Gastrocnemius medialis (tissue), 4 donors: ENCODE data around the gene SLC2A4. TPM values are rescaled to one million over a fixed set of nuclear protein-coding genes. Genes with fewer than 3 reads are reported as not detected.

ENCODE experiments used
- ATAC-seq, 2 donors: fragments of 150-250 bp; one replicate each; pipeline ENCODE4 v1.9.1; 2016
- DNase-seq, 2 donors: peaks; one replicate each; pipeline ENCODE4 v3.0.0-alpha.2; 2019
- H3K27ac ChIP-seq, 4 donors: fragments of 200-600 bp; sonication (generic); 1 replicate in 1 of 4; 2 replicates in 3 of 4; pipeline ENCODE4 v1.5.1; 2016 to 2018; ENCODE audit warnings: mild to moderate bottlenecking in 2 of 4, moderate library complexity in 1 of 4
- H3K27me3 ChIP-seq, 3 donors: fragments of 200-600 bp; sonication (generic) in 2 of 3; 1 replicate in 1 of 3; 2 replicates in 2 of 3; pipeline versions ENCODE4 v1.5.1 to v1.6.0; 2016 to 2019; ENCODE audit warnings: mild to moderate bottlenecking in 1 of 3, moderate library complexity in 1 of 3
- H3K36me3 ChIP-seq, 2 donors: fragments of 200-600 bp; sonication (generic) in 1 of 2; one replicate each; pipeline ENCODE4 v1.5.1; 2017 to 2018
- H3K4me1 ChIP-seq, 2 donors: fragments of 200-600 bp; sonication (generic) in 1 of 2; one replicate each; pipeline ENCODE4 v1.5.1; 2016 to 2017; ENCODE audit warnings: mild to moderate bottlenecking in 2 of 2
- H3K4me3 ChIP-seq, 4 donors: fragments of 200-600 bp; sonication (generic) in 3 of 4; 1 replicate in 1 of 4; 2 replicates in 3 of 4; pipeline ENCODE4 v1.5.1; 2016 to 2019; ENCODE audit warnings: mild to moderate bottlenecking in 2 of 4
- H3K9me3 ChIP-seq, 3 donors: fragments of 200-600 bp; sonication (generic) in 2 of 3; 1 replicate in 1 of 3; 2 replicates in 2 of 3; pipeline ENCODE4 v1.5.1; 2016 to 2019
- POLR2A ChIP-seq, 2 donors: fragments of 450-650 bp; IDR thresholded peaks; one replicate each; pipeline ENCODE4 v1.6.1; 2017; ENCODE audit warnings: antibody characterized with exemption in 2 of 2, mild to moderate bottlenecking in 2 of 2, moderate library complexity in 2 of 2
- in situ Hi-C, 4 donors: fragments of 200-750 bp; cut with MboI; loops; one replicate each; pipeline versions ENCODE4 v1.15.0 to v1.8.0; 2017; ENCODE audit warnings: low sequenced_read_pairs in 4 of 4
- intact Hi-C: fragments of 100-400 bp; cut with DNase I; formaldehyde crosslinking; loops from one replicate; pipeline ENCODE4 v1.15.1; 2023; ENCODE audit warnings: low total_unique reads
- total RNA-seq, 4 donors: library from RNA; depleted of rRNA; stranded (reverse); fragments of >200 nt; gene quantifications; one replicate each; pipeline versions ENCODE4 v1.1.0 to v1.2.3, GENCODE V29; 2016
- TF ChIP-seq, protein P1 (sequence below), 5 experiments: fragments of 450-650 bp in 3 of 5; fragments of 200-600 bp in 2 of 5; sonication (generic) in 2 of 5; IDR thresholded peaks in 4 of 5; conservative IDR thresholded peaks in 1 of 5; 1 replicate in 4 of 5; 2 replicates in 1 of 5; pipeline ENCODE4 v1.5.1; 2016 to 2019; ENCODE audit warnings: antibody characterized with exemption in 5 of 5, mild to moderate bottlenecking in 3 of 5, moderate library complexity in 3 of 5

SLC2A4 gene
- total RNA-seq, 4 donors from 2014 or later: 148 to 310 (median 227) TPM

DNA sequence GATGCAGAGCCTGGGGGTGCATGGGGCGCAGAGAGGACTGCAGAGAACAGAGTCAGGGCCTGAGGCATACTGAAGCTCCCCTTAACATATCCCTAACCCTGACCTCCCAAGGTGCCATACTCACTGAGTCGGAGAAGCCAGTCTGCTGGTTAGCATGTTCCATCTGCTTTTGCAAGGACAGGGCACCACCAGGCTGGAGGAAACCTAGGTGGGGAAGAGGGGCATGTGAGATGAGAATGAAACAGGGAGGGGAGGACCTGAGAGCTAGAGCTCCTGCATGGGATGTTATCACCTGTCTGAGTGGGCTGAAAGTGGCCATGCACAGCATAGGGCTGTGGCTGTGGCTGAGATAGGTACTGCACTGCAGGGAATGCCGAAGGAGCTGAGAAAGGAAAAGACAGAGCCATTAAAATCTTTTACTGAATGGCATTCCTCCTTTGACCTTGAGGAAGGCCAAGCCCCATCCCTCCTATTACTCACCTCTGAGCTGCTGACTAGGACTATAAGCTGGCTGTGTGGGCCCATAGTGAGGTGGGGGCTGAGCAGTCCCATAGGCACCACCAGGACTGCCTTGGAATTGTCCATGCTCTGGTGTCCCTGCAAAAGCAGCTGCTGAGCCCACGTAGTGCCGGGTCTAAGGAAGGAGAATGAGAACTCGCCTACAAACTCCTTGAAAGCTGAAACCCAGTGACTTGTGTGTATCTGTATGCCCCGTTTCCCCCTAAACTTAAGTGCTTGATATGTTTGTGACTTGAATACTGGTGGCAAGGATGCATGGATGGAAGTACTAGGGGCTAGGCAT is 31.8 kb downstream of the SLC2A4 start:
- DNase-seq (no peak), ATAC-seq (no peak)
- no peaks in the 10 kb centered on the region for H3K27me3 ChIP-seq
- no peak for TF ChIP-seq POLR2A (IDR thresholded peaks at IDR 0.05)
- TF ChIP-seq, protein P1, sequence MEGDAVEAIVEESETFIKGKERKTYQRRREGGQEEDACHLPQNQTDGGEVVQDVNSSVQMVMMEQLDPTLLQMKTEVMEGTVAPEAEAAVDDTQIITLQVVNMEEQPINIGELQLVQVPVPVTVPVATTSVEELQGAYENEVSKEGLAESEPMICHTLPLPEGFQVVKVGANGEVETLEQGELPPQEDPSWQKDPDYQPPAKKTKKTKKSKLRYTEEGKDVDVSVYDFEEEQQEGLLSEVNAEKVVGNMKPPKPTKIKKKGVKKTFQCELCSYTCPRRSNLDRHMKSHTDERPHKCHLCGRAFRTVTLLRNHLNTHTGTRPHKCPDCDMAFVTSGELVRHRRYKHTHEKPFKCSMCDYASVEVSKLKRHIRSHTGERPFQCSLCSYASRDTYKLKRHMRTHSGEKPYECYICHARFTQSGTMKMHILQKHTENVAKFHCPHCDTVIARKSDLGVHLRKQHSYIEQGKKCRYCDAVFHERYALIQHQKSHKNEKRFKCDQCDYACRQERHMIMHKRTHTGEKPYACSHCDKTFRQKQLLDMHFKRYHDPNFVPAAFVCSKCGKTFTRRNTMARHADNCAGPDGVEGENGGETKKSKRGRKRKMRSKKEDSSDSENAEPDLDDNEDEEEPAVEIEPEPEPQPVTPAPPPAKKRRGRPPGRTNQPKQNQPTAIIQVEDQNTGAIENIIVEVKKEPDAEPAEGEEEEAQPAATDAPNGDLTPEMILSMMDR (IDR thresholded peaks at IDR 0.05 in 4 of 5, conservative IDR thresholded peaks at IDR 0.05 in 1 of 5): no peak
- intact Hi-C loops (no loop called here), in situ Hi-C loops (no loop called here)
- H3K36me3 ChIP-seq: peaks cover 4 to 62% of the 10 kb centered on the region in 2 donors
- H3K9me3 ChIP-seq: no peaks in the 10 kb centered on the region
- H3K27ac ChIP-seq: peak overlapping the region in 3 of 4 donors; percentile 93 to 97 (median 93)
- no peak overlapping the region for H3K4me3 ChIP-seq
- H3K4me1 ChIP-seq: peaks cover 55 to 57% of the 10 kb centered on the region in 2 donors

GRCh38 chr17:7313890-7314718 is 32.6 kb downstream of the SLC2A4 start:
- peaks cover 55 to 56% of the 10 kb centered on the region in 2 donors for H3K4me1 ChIP-seq
- in situ Hi-C loops: no loop called here
- H3K9me3 ChIP-seq: no peaks in the 10 kb centered on the region
- DNase-seq (no peak), ATAC-seq (no peak)
- peaks cover 4 to 70% of the 10 kb centered on the region in 2 donors for H3K36me3 ChIP-seq
- H3K4me3 ChIP-seq: peak overlapping the region; percentile 86 to 98 (median 92)
- TF ChIP-seq, protein P1 (IDR thresholded peaks at IDR 0.05 in 4 of 5, conservative IDR thresholded peaks at IDR 0.05 in 1 of 5): no peak
- TF ChIP-seq POLR2A (IDR thresholded peaks at IDR 0.05): no peak
- H3K27ac ChIP-seq: peak overlapping the region; percentile 92 to 97 (median 93)
- intact Hi-C loops: no loop called here
- no peaks in the 10 kb centered on the region for H3K27me3 ChIP-seq

- Histone ChIP-seq H3K9me3 (no peaks in the 10 kb centered on the region), H3K4me1 (peaks cover 46 to 48% of the 10 kb centered on the region in 2 donors), H3K27ac (peak within 1 kb of the TSS; percentile 92 to 97 (median 93)), H3K4me3 (peak within 1 kb of the TSS; percentile 86 to 98 (median 92)), H3K36me3 (peaks cover 2 to 67% of the 10 kb centered on the region in 2 donors), H3K27me3 (no peaks in the 10 kb centered on the region)
- DNase-seq: peak; percentile 86 to 90
- in situ Hi-C loops: no loop called here
- peak; percentile 83 to 87 for ATAC-seq
- intact Hi-C loops: no loop called here
- TF ChIP-seq, protein P1 (IDR thresholded peaks at IDR 0.05 in 4 of 5, conservative IDR thresholded peaks at IDR 0.05 in 1 of 5): peak in 1 of 5 experiments; percentile 16
- peak; percentile 83 to 89 for TF ChIP-seq POLR2A (IDR thresholded peaks at IDR 0.05)
These were observed 33.4 kb downstream of the SLC2A4 start, which contains the start of gene GPS2 for GRCh38 chr17:7314719-7315569. GPS2 (minus strand) TSS chr17:7315360; CDS start chr17:7315052, 308 bp downstream.

- intact Hi-C loops (no loop called here), in situ Hi-C loops (no loop called here)
- peaks cover 39 to 40% of the 10 kb centered on the region in 2 donors for H3K4me1 ChIP-seq
- no peak for TF ChIP-seq POLR2A (IDR thresholded peaks at IDR 0.05)
- TF ChIP-seq, protein P1 (IDR thresholded peaks at IDR 0.05 in 4 of 5, conservative IDR thresholded peaks at IDR 0.05 in 1 of 5): no peak
- peak overlapping the region; percentile 86 to 98 (median 92) for H3K4me3 ChIP-seq
- peaks cover 0 to 67% of the 10 kb centered on the region in 2 donors for H3K36me3 ChIP-seq
- peak overlapping the region; percentile 92 to 97 (median 93) for H3K27ac ChIP-seq
- H3K27me3 ChIP-seq: no peaks in the 10 kb centered on the region
- no peaks in the 10 kb centered on the region for H3K9me3 ChIP-seq
- DNase-seq (peak in 1 of 2 donors; percentile 51), ATAC-seq (peak in 1 of 2 donors; percentile 7)
These were observed 34.2 kb downstream of the SLC2A4 start for GRCh38 chr17:7315570-7316235.
